ENCODE data around the gene DNER. TPM values are rescaled to one million over a fixed set of nuclear protein-coding genes. Genes with fewer than 3 reads are reported as not detected.

The DNER gene
- total and polyA plus RNA-seq, 2 of the 13 experiments (the other 11 are each of a cell fraction or from before 2014, with no cell fraction given) = not detected

- TF ChIP-seq JARID2 (CRISPR knock-in tag; IDR thresholded peaks at IDR 0.05; ENCODE audit: insufficient replicate concordance) (peak; percentile 54), RNF219 (CRISPR knock-in tag; IDR thresholded peaks at IDR 0.05) (no peak), ZNF552 (CRISPR knock-in tag; IDR thresholded peaks at IDR 0.05; ENCODE audit: borderline replicate concordance) (no peak), ZNF773 (CRISPR knock-in tag; IDR thresholded peaks at IDR 0.05; ENCODE audit: borderline replicate concordance) (peak; percentile 68; the same call in 1 of the 2 replicates), ZNF24 (IDR thresholded peaks at IDR 0.05) (no peak), ZNF672 (CRISPR knock-in tag; IDR thresholded peaks at IDR 0.05) (no peak), ATF3 (CRISPR knock-in tag; IDR thresholded peaks at IDR 0.05) (peak; percentile 74; the same call in 1 of the 2 replicates), ZNF709 (CRISPR knock-in tag; IDR thresholded peaks at IDR 0.05) (no peak), KLF6 (CRISPR knock-in tag; IDR thresholded peaks at IDR 0.05) (peak; percentile 69; the same call in 1 of the 2 replicates), XRCC5 (optimal IDR thresholded peaks at IDR 0.05; ENCODE audit: low read length) (peak; percentile 39), ZBTB38 (CRISPR knock-in tag; IDR thresholded peaks at IDR 0.05) (no peak), ZNF329 (CRISPR knock-in tag; IDR thresholded peaks at IDR 0.05; ENCODE audit: low read depth) (no peak), AHR (CRISPR knock-in tag; IDR thresholded peaks at IDR 0.05) (0 out of 2 replicates have a peak, but pooled peaks have one; percentile 38), YEATS4 (CRISPR knock-in tag; IDR thresholded peaks at IDR 0.05; ENCODE audit: borderline replicate concordance) (no peak), RELA (CRISPR knock-in tag; IDR thresholded peaks at IDR 0.05) (no peak), ZNF160 (CRISPR knock-in tag; IDR thresholded peaks at IDR 0.05) (no peak)
- TF ChIP-seq, protein P1, sequence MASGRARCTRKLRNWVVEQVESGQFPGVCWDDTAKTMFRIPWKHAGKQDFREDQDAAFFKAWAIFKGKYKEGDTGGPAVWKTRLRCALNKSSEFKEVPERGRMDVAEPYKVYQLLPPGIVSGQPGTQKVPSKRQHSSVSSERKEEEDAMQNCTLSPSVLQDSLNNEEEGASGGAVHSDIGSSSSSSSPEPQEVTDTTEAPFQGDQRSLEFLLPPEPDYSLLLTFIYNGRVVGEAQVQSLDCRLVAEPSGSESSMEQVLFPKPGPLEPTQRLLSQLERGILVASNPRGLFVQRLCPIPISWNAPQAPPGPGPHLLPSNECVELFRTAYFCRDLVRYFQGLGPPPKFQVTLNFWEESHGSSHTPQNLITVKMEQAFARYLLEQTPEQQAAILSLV (CRISPR knock-in tag; IDR thresholded peaks at IDR 0.05; ENCODE audit: borderline replicate concordance) = peak; percentile 49; the same call in 1 of the 2 replicates
- TF ChIP-seq, protein P2, sequence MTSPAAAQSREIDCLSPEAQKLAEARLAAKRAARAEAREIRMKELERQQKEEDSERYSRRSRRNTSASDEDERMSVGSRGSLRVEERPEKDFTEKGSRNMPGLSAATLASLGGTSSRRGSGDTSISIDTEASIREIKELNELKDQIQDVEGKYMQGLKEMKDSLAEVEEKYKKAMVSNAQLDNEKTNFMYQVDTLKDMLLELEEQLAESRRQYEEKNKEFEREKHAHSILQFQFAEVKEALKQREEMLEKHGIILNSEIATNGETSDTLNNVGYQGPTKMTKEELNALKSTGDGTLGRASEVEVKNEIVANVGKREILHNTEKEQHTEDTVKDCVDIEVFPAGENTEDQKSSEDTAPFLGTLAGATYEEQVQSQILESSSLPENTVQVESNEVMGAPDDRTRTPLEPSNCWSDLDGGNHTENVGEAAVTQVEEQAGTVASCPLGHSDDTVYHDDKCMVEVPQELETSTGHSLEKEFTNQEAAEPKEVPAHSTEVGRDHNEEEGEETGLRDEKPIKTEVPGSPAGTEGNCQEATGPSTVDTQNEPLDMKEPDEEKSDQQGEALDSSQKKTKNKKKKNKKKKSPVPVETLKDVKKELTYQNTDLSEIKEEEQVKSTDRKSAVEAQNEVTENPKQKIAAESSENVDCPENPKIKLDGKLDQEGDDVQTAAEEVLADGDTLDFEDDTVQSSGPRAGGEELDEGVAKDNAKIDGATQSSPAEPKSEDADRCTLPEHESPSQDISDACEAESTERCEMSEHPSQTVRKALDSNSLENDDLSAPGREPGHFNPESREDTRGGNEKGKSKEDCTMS (CRISPR knock-in tag; conservative IDR thresholded peaks at IDR 0.05) = peak; percentile 78; the same call in 1 of the 2 replicates
- TF ChIP-seq, protein P3, sequence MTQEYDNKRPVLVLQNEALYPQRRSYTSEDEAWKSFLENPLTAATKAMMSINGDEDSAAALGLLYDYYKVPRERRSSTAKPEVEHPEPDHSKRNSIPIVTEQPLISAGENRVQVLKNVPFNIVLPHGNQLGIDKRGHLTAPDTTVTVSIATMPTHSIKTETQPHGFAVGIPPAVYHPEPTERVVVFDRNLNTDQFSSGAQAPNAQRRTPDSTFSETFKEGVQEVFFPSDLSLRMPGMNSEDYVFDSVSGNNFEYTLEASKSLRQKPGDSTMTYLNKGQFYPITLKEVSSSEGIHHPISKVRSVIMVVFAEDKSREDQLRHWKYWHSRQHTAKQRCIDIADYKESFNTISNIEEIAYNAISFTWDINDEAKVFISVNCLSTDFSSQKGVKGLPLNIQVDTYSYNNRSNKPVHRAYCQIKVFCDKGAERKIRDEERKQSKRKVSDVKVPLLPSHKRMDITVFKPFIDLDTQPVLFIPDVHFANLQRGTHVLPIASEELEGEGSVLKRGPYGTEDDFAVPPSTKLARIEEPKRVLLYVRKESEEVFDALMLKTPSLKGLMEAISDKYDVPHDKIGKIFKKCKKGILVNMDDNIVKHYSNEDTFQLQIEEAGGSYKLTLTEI (CRISPR knock-in tag; conservative IDR thresholded peaks at IDR 0.05) = no peak
- TF ChIP-seq, protein P4, sequence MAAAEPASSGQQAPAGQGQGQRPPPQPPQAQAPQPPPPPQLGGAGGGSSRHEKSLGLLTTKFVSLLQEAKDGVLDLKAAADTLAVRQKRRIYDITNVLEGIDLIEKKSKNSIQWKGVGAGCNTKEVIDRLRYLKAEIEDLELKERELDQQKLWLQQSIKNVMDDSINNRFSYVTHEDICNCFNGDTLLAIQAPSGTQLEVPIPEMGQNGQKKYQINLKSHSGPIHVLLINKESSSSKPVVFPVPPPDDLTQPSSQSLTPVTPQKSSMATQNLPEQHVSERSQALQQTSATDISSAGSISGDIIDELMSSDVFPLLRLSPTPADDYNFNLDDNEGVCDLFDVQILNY (CRISPR knock-in tag; conservative IDR thresholded peaks at IDR 0.05) = peak; percentile 41; the same call in 1 of the 2 replicates
Measured at GRCh38 chr2:229714736-229715541, 584 bp upstream of the DNER start (continued).

Measured in HepG2 (cell line).